ENCODE data around the gene MVP. TPM values are rescaled to one million over a fixed set of nuclear protein-coding genes. Genes with fewer than 3 reads are reported as not detected.
"Not testable (repeated sequence)": the region's sequence is repeated elsewhere in the genome, so short reads cannot be mapped to it uniquely, and the experiment has no call there.

MVP gene
- total RNA-seq, 1 donor from 2014 or later = 238 TPM

DNA sequence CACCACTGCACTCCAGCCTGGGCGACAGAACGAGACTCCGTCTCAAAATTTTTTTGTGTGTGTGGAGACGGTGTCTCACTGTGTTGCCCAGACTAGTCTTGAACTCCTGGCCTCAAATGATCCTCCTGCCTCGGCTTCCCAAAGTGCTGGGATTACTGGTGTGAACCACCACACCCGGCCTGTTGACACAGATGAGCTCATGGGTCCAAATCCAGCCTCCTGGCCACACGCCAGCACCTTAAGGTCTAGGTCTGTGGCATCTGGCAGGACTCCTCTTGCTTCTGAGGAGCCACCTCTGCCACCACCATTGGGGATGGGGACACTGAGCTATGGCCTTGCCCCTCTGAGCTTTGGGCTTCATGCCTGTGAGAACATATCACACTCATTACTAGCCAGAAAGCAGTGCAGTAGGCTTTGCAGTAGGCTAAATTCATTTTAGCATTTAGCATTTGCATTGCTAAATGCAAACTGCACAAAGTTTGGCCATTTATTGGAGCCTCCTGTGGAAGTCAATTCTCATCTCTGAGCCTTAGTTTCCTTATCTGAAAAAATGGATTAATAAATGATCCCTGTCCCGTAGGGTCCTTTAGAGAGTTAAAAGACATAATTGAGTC is 48.2 kb downstream of the MVP start:
- DNase-seq (ENCODE audit: extremely low read depth, low read depth, low spot score) = no peak

DNA sequence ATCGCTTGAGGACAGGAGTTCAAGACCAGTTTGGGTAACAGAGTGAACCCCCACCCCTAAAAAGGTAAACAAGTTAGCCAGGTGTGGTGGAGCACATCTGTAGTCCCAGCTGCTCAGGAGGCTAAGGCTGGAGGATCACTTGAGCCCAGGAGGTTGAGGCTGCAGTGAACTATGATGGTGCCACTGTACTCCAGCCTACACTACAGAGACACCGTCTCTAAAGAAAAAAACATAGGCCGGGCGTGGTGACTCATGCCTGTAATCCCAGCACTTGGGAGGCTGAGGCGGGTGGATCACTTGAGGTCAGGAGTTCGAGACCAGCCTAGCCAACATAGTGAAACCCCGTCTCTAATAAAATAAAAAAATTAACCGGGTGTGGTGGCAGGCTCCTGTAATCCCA is 48.8 kb downstream of the MVP start:
- not testable (repeated sequence) for DNase-seq (ENCODE audit: extremely low read depth, low read depth, low spot score)

DNA sequence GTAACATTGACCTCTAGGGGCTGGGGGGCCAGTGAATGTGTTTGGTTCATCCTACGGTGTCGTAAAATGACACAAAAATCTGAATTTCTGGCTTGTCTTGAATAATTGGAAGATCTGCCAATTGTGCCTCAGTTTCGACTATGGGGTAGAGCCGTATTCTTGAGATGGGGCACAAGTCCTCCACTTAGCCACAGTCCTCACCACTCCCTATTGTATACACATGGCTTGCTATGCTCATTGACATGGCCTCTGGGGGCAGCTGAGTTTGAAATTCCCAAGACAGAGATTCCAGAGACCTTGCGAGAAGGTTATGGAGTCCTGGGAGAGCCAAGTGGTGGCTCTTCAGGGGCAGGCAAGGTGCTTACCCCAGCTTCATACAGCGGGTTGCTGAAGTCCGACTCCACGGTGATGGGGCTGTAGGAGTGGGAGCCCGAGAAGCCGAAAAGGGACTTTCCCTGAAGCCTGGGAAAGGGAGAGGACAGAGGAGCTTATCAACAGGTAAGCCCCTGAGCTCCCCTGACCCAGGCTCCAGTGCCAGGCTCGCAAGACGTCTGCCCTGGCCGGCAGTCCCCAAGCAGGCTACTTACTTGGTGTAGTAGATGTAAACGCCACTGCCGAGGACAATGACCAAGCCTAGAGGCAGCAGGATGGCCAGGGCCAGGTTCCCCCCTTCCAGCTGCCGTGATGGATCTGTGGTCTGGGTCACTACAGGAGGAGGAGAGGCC is 51.7 kb downstream of the MVP start:
- no peak for DNase-seq (ENCODE audit: extremely low read depth, low read depth, low spot score)

DNA sequence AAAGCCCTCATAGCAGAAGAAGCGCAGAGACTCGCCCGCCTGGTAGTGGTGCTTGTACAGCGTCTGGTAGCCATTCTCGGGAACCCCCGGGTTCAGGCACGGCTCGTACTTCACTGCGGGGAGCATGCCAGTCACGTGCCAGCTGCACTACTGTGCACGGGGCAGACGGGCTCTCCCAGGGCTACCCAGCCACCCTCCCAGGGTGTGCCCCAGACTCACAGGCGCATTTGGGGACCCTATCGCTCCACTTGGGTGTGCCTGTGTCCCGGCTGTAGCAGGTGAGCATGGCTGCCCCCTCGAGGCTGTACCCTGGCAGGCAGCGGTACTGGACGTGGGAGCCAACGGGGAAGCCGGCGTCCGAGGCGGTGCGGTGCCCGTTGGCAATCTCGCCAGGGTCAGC is 53.1 kb downstream of the MVP start:
- no peak for DNase-seq (ENCODE audit: extremely low read depth, low read depth, low spot score)

DNA sequence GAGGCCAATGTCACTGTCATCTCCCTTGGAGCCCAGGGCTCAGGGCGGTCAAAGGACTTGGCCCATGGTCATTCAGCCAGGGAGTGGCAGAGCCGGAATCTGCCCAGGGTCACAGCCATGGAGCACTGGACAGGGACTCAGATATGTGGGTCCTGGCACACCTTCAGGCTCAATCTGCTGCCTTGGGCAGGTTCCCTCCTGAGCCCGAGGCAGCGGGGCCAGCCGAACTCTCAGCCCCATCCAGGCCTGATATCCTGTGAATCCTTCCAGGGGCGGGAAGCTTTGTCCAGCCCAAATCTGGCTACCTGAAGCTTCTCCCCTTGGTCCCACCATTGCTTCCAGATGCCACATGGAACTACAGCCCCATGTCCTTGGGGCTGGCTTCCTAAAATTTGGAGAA is 54.9 kb downstream of the MVP start:
- DNase-seq (ENCODE audit: extremely low read depth, low read depth, low spot score) = no peak

DNA sequence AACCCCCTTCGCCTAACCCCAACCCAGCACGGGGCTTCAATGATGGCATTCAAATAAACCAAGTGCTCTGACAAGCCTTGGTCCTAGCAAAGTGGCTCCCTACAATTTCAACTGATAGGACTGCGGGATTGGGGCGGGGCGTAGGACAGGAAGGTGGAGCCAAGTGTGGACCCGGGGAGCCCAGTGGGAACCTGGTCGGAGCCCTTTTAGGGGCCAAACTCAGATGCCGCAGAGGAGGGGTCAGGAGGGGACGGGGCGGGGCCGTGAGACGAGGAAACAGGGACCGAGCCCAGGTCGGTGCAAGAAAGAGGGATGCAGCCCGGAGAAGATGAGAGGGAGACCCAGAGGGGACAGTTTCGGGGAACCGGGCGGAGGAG is 55.9 kb downstream of the MVP start:
- DNase-seq (ENCODE audit: extremely low read depth, low read depth, low spot score) = no peak

DNA sequence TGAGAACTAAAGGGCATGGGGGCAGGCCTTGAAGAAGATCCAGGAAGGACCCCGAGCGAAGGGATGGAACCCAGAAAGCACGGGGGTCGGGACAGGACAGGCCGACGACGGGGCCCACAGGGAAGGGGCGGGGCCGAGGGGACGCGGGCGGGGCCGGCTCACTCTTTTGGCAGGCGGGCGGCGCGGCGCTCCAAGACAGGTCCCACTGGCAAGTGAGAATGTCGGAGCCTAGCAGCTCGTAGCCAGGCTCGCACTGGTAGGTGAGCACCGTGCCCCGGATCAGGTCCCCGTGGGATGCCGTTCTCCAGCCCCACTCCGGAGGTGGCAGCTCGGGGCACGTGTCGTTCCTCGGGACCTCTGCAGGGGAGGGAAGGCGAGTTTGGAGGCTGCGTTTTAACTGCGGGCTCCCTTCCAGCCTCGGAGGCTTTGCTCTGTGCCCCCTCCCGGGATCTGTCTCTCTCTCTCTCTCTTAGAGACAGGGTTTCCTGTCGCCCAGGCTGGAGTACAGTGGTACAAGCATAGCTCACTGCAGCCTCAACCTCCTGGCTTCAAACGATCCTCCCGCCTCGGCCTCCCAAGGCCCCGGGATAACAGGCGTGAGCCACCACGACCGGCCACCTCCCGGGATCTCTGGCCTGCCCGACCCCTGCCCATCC is 56.5 kb downstream of the MVP start:
- no peak for DNase-seq (ENCODE audit: extremely low read depth, low read depth, low spot score)

DNA sequence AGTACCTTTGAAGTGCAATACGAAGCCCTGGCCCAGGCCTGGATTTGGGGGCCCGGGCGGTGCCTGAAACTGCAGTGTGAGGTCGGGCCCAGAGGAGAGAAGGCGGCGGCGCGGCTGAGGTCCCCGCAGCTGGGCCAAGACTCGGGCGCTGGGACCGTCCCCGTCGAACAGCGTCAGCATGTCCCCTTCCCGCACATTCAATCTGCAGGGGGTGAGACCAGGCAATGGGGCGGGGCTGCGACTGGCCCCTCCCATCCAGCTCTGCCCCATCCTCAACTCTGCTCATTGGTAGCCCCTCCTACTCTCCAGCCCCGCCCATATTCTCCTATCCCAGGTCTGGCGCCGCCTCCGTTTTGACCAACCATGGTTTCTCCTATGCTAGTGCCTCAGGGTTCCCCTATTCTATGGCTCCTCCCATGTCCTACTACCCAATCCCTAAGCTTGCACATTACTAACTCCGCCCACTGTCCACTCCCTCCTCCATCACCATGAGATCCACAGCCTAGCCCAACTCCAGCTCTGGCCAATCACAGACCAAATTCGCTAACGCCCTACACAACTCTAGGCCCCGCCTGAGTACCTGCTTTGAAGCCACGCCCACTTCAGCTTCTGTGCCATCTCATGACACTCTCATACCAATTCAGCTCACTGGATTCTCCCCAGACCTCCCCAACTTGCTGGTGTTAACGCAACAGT is 57.2 kb downstream of the MVP start:
- no peak for DNase-seq (ENCODE audit: extremely low read depth, low read depth, low spot score)

DNA sequence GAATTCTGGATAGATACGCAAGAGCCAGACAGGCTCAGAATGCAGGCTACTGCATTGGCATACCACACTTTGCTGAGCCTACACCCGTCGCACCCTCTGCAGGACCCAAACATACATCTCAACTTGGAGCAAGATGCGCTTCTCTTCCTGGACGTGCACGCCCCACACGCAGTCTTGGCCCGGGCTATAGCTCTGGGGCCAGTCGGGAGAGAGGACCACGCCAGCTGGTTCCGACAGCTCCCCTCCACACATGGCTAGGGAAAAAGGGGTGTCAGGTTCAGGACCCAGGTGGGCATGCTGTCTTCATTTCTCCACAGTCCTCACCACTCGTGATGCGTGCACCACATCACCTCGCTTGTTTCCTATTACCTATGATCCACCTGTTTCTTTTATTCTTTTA is 57.9 kb downstream of the MVP start:
- no peak for DNase-seq (ENCODE audit: extremely low read depth, low read depth, low spot score)

DNA sequence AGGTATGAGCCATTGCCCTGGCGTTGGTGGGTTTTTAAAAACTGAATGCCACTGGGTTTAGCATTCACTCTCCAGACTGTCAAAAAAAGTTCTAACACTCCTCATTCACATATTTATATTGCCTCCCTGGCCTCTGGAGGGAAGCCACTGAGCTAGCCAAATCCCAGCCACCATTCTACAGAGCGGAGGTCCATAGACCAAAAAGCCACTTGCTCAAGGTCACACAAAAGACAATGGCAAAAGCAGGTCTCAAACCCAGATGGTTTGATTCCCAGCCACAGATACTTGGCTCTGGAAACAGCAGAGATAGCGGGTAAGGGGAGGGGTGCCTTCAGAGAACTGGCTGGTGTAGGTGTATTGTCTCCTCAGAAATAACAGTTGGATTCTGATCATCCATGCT is 60.8 kb downstream of the MVP start:
- DNase-seq (ENCODE audit: extremely low read depth, low read depth, low spot score) = no peak

DNA sequence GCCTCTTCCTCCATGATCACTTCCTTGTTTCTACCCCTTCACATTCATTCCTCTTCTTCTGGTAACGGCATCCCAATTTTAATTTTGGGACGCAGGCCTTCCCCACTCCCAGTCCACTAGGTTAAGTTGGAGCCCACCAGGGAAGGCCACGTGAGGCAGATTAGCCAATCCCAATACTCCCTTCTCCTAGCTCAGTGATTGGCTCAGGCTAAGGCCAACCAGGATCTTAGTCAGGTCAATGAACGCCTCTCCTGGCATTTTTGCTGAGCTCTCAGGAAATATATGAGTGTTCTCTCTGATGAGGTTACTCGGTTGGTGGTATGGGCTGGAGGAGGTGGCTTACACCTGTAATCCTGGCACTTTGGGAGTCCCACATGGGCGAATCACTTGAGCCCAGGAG is 63.7 kb downstream of the MVP start:
- DNase-seq (ENCODE audit: extremely low read depth, low read depth, low spot score) = no peak

DNA sequence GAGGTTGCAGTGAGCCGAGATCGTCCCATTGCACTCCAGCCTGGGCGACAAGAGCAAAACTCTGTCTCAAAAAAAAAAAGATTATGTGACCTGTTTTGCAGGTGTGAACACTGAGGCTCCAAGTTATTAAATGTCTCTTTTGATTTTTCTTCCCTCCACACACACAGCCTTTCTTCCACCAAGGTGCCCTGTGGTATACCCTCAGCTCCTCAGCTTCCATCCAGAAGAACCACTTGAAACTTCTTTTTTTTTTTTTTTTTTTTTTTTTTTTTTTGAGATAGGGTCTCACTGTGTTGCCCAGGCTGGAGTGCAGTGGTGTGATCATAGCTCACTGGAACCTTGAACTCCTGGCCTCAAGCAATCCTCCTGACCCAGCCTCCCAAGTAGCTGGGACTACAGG is 69.1 kb downstream of the MVP start:
- DNase-seq (ENCODE audit: extremely low read depth, low read depth, low spot score) = not testable (repeated sequence)

DNA sequence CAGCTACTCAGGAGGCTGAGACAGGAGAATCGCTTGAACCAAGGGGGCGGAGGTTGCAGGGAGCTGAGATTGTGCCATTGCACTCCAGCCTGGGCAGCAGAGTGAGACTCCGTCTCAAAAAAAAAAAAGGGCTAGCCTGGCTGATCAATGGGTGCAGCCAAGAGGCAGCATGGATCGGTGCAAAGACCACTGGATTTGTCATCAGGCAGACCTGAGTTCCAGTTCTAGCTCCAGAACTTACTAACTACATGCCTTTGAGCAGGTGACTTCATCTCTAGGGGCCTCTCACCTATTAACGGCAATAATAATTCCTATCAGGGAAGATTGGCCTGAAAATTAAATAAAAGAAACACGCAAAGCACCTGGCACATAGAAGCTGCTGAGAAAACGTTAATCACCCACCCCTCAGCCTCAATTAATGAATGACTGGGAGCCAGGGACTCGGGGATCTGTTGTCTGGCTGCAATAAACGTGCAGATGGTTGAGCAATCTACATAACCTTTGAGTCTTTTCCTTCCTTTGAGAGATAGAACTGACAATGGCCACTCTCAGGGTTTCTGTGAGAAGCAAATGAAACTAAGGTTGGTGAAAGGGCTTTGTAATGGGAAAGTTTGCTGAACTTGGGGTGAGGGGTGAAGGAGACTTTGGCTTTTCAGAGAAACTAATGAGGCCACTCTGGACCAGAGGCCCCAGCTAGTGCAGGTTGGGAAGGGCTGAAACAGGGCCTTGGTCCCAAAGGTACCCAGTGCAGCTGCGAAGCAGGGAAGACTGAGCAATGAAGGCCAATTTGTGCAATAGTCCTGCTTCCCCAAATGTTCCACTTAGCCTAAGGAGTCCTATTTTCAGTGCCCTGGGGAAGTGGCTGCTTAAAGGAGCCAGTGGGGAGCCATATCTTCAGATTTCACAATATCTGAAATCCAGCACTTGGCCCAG is 71.5 kb downstream of the MVP start:
- DNase-seq (ENCODE audit: extremely low read depth, low read depth, low spot score) = no peak

DNA sequence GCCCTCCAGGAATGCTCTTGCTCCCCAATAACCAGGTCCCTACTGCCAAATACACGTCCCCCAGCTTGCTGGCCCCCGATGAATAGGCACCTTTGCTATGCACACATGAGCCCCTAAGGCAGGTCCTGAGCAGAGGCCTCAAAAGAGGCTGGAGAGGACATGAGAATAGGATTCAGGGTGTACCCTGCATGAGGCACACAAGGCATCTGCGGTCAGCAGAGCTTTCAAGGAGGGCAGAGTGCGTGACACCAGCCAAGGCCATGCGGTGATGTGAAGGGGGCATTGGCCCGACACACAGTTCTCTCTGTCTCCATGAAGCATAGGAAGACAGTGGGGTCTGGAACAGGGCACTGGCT is 72.2 kb downstream of the MVP start:
- no peak for DNase-seq (ENCODE audit: extremely low read depth, low read depth, low spot score)

DNA sequence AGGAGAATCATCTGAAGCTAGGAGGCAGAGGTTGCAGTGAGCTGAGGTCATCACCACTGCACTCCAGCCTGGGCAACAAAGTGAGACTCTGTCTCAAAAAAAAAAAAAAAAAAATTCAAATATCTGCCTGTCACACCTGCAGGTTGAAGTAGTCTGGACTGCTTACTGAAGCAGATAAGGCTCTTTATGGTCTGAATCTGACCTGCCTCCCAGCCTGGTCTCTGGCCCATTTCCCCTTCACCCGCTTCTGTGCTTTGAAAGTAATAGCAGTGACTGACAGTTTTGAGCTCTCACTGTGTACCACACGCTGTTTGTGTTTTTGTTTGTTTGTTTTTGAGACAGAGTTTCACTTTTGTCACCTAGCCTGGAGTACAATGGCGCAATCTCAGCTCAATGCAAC is 73.3 kb downstream of the MVP start:
- no peak for DNase-seq (ENCODE audit: extremely low read depth, low read depth, low spot score)

DNA sequence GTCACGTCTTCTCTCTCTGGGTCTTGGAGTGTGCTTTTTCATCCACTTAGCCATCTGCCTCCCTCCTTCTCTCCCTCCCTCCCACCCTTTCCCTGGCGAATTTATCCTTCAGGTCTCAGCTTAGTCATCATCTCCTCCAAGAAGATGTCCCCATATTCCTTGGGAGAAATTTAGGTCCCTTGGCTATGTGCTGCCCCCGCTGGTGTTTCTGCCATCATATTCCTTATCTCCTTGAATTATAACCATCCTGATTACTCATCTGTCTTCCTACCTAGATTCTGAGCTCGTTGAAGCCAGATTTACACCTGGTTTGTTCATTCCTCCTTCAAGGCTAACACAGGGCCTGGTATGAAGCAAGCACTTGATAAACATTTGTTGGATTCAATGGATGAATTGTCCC is 74.1 kb downstream of the MVP start:
- DNase-seq (ENCODE audit: extremely low read depth, low read depth, low spot score) = no peak

DNA sequence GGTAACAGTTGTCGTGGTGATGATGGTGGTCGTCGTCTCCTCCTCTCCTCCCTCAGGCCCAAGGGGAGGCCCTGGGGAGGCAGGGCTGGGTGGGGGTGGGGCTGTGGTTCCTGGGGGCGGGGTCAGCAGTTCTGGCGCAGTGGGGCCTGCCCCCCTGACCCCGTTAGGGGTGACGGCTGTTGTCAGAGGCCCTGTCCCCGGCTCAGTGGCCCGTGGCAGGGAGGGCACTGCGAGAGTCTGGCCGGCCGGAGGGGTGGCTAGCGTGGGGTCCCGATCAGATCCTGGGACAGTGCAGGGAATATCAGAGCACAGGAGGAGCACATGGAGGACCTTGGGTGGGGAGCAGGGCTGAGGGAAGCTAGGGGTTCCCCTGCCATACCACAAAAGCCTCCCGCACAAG is 76.6 kb downstream of the MVP start:
- no peak for DNase-seq (ENCODE audit: extremely low read depth, low read depth, low spot score)

DNA sequence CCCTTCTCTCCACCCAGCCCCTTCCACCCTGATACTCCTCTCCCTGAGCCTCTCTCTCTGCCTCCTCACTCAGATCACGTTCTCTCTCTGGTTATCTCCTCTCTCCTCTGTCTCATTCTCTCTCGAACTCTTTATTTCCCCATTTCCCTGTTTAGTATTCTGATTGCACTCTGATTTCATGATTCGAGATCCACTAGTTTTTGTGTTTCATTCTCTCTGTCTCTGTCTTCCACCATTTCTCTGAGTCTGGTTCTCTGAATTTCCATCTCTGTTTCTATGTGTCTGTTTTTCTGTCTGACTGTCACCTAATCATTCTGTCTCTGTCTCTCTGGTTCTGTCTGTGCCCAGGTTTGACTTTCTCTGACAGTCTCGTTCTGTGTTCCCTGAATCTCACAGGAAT is 77.1 kb downstream of the MVP start:
- DNase-seq (ENCODE audit: extremely low read depth, low read depth, low spot score) = no peak
